NK-92 (cell line): Measurements from ENCODE around the gene ABHD18.
"Not testable (repeated sequence)": the region's sequence is repeated elsewhere in the genome, so short reads cannot be mapped to it uniquely, and the experiment has no call there.

ENCODE experiments used
- DNase-seq: peaks from one replicate; lab custom pipeline; 2025; ENCODE audit not compliant: unreplicated experiment; lab: John Stamatoyannopoulos, UW

The ABHD18 gene

DNA sequence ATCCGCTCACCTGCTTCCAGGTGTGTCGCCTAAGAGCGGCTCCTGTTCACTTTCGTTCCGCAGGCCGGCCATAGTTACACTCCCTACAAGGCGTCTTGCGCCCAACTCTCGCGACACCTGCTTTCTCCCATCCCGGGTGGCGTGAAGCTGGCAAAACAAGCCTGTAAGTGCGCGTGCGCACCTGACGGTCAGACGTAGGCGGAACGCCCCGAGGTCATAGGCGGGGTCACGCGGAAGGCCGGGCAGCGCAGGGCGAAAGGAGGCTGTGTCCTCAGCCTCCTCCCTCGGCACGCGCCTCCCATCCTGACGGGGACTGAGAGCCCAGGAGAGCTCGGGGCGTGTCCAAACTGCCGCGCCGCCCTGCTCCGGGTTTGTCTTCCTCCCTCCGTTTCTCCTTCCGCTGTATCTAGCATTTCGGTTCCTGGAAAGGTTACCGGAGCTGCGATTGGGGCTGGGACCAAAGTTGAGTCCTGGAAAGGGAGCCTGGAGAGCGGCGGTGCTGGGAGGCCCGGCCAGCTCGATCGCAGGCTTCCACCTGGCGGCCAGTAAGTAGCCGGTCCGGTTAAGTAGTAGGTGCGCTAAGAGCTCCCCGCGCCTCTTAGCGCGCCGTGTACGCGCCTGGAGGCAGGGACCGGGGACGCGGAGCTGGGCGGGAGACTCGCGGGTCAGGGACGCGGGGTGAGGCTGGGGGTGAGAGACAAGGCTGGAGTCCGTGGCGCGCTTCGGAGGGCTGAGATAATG lies at the start of gene ABHD18, which contains the start of gene MFSD8:
Gene ABHD18, plus strand, starts transcription at position 345 of the 741 bp plus-strand sequence. CDS start 17,550 bp downstream, outside the sequence.
Gene MFSD8, minus strand, starts transcription at position 112 of the 741 bp plus-strand sequence. Its CDS starts 40 bp downstream, at position 72.
- peak; percentile 74 for DNase-seq

- no peak for DNase-seq
Observed at GRCh38 chr4:127916512-127916911, 48.7 kb upstream of the ABHD18 start.

GRCh38 chr4:127917151-127917550 lies 48.1 kb upstream of the ABHD18 start:
- DNase-seq = no peak

- DNase-seq = no peak
Observed at GRCh38 chr4:127920521-127920920, 44.7 kb upstream of the ABHD18 start.

DNA sequence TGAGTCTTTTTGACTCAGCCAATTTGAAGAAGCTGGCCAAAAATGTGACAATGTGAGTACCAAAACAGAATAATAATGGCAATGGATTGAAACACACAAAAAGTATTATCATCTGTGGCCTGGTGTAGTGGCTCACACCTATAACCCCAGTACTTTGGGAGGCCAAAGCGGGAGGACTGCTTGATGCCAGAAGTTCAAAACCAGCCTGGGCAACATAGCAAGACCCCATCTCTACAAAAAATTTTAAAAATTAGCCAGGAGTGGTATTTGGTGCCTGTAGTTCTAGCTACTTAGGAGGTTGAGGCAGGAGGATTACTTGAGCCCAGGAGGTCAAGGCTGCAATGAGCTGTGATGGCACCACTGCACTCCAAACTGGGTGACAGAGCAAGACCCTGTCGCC lies 43.0 kb upstream of the ABHD18 start:
- no peak for DNase-seq

GRCh38 chr4:127925720-127926119 lies 39.5 kb upstream of the ABHD18 start:
- DNase-seq = not testable (repeated sequence)

- DNase-seq = no peak
Observed at GRCh38 chr4:127930175-127930574, 35.0 kb upstream of the ABHD18 start.

DNA sequence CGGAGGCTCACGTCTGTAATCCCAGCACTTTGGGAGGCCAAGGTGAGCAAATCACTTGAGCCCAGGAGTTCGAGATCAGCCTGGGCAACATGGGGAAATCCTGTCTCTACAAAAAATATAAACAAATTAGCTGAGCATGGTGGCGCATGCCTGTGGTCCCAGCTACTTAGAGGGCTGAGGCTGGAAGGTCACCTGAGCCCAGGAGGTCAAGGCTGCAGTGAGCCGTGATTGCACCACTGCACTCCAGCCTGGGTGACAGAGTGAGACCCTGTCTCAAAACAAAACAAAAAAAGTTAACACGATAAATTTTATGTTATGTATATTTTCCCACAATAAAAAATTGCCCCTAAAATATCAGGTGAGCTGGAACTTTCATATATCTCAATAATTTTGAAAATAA lies 33.4 kb upstream of the ABHD18 start:
- DNase-seq = not testable (repeated sequence)

- DNase-seq = no peak
Observed at GRCh38 chr4:127936974-127937373, 28.2 kb upstream of the ABHD18 start.

DNA sequence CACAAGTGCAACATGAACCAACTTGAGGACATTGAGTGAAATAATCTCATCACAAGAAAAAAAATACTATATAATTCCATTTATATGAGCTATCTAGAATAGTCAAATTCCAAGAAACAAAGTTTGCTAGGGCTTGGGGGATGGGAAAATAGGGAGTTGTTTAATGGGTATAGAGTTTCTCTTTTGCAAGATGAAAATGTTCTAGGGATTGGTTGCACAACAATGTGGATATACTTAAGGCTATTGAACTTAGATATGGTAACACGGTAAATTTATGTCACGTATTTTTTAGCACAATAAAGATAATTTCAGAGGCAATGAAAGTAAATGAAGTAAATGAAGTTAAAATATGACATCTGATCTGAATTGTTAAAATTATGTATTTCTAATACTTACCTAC lies 8.1 kb upstream of the ABHD18 start:
- no peak for DNase-seq

DNA sequence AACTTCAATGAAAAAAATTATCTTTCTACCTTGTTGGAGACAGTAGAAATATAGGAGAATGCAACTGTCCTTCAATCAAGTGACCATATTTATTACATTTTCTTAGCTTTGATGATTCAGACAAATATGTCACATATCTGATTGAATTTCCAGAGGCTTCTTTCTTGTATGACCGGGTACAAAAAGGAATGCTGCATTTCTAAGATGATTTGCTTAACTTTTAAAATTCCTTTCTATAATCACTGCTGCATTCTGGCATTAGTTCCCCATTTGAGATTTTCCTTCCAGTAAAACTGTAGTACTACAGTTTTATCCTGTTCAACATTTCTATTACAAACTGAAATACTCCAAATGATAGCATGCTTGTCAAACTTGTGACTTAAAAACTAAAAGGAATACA lies 5.4 kb upstream of the ABHD18 start:
- DNase-seq = no peak

DNA sequence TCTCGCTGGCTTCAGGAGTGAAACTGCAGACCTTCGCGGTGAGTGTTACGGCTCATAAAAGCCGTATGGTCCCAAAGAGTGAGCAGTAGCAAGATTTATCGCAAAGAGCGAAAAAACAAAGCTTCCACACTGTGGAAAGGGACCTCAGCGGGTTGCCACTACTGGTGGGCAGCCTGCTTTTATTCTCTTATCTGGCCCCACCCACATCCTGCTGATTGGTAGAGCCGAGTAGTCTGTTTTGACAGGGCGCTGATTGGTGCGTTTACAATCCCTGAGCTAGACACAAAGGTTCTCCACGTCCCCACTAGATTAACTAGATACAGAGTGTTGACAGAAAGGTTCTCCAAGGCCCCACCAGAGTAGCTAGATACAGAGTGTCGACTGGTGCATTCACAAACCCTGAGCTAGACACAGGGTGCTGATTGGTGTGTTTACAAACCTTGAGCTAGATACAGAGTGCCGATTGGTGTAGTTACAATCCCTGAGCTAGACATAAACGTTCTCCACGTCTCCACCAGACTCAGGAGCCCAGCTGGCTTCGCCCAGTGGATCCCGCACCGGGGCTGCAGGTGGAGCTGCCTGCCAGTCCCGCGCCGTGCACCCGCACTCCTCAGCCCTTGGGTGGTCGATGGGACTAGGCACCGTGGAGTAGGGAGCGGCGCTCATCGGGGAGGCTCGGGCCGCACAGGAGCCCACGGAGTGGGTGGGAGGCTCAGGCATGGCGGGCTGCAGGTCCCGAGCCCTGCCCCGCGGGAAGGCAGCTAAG lies 1.4 kb upstream of the ABHD18 start:
- DNase-seq = not testable (repeated sequence)

GRCh38 chr4:127964426-127965061 lies 662 bp upstream of the ABHD18 start:
- DNase-seq = not testable (repeated sequence)

DNA sequence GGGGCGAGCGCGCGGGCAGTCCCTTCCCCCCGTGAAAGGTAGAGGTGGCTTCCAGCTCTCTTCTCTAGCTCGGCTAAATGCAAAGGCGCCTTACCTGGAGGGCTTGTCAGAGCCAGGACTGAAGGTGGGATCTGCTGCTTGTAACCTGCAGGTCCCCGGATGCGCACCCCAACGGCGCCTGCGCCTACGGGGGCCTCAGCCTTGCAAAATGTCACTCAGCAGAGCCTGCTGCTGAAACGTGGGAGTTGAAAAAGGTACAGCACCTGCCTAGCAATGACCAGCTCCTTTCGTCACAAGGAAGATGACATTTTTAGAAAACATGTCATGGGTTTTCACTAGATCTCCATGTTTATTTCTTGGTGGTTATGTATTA lies 583 bp downstream of the ABHD18 start:
- DNase-seq = no peak

- no peak for DNase-seq
Observed at GRCh38 chr4:127967141-127967775, 2.1 kb downstream of the ABHD18 start.

DNA sequence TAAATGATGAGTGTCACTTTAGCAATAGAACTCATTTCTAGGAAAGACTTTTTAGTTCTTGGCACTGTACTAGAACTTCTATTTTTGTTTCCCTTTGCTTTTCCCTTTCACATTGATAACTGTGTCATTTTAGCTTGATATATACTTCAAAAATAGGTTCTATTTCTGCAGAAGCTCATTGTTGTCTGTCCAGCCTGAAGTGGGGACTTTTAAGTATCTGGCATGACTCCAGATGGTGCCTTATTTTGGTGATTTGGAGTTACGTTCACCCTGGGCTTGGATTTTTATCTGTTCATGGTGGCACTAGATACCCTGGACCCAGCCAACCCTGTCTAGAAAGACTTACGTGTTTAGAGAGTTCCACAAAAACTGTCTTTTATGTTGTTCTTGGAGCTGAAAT lies 3.4 kb downstream of the ABHD18 start:
- DNase-seq = no peak

- not testable (repeated sequence) for DNase-seq
Observed at GRCh38 chr4:127970925-127971324, 5.7 kb downstream of the ABHD18 start.

- DNase-seq = no peak
Observed at GRCh38 chr4:127975121-127975770, 10.0 kb downstream of the ABHD18 start.

DNA sequence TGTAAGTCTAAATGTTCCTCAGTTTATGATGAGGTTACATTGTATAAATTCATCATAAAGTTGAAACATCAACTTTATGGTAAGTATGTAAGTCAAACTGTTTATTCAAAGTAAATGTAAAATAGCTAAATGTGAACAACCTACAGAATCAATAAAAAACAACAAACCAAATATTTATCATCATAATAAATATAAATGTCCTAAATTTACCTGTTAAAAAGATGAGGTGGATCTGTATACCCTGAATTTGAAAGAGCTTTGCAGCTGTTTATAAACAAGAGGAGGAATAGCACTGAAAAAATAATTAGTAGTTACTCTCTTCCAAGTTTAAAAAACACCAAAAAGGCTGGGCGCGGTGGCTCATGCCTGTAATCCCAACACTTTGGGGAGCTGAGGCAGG lies 13.7 kb downstream of the ABHD18 start:
- no peak for DNase-seq

DNA sequence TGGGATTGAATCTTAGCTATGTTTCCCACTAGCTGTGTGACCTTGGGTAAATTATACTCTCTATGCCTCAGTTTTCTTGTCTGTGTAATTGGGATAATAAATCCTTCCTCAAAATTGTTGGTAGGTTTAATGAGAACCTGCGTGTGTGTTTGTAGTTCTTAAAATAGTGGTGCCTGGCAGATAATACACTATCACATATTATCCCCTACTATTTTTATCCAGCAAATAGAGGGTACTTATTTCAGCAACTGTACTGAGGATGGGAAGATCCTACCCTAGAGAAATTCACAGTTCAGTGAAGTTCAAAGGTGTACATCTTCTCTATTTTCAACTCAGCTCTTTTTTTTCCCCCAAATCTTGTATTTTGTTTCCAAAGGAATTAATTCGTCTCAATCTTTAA lies 17.2 kb downstream of the ABHD18 start:
- DNase-seq = no peak

GRCh38 chr4:127985989-127986388 lies 20.8 kb downstream of the ABHD18 start:
- no peak for DNase-seq
